RWPE2 (cell line): Measurements from ENCODE around the gene PDE4C.

Source experiments
- ATAC-seq: fragments of 200-7000 bp; cut with Tn5 transposase; 3 replicates; pipeline ENCODE4 v1.9.1; 2021; ENCODE audit warnings: low read depth
- DNase-seq: peaks from one replicate; pipeline ENCODE4 v3.0.0-alpha.2; 2020; ENCODE audit warnings: low spot score
- H3K27ac ChIP-seq: fragments of 450-650 bp; 2 replicates; pipeline ENCODE4 v1.5.1; 2017; ENCODE audit warnings: mild to moderate bottlenecking; ENCODE audit not compliant: poor library complexity, severe bottlenecking
- H3K27me3 ChIP-seq: fragments of 250-450 bp; sonication (Bioruptor Pico); 2 replicates; pipeline ENCODE4 v1.5.1; 2021; ENCODE audit warnings: mild to moderate bottlenecking, moderate library complexity; ENCODE audit not compliant: insufficient read depth, poor library complexity, severe bottlenecking
- H3K36me3 ChIP-seq: fragments of 250-450 bp; sonication (Bioruptor Pico); 2 replicates; pipeline ENCODE4 v1.5.1; 2020; ENCODE audit warnings: low read depth, mild to moderate bottlenecking, moderate library complexity
- H3K4me1 ChIP-seq: fragments of 250-450 bp; sonication (Bioruptor Pico); 2 replicates; pipeline ENCODE4 v1.5.1; 2021; ENCODE audit warnings: mild to moderate bottlenecking, moderate library complexity; ENCODE audit not compliant: insufficient read depth, poor library complexity, severe bottlenecking
- H3K4me3 ChIP-seq: fragments of 250-450 bp; sonication (Bioruptor Pico); 2 replicates; pipeline ENCODE4 v1.5.1; 2021; ENCODE audit warnings: mild to moderate bottlenecking, moderate library complexity; ENCODE audit not compliant: severe bottlenecking
- H3K9me3 ChIP-seq: fragments of 250-450 bp; sonication (Bioruptor Pico); 2 replicates; pipeline ENCODE4 v1.5.1; 2021; ENCODE audit warnings: mild to moderate bottlenecking, moderate library complexity; ENCODE audit not compliant: severe bottlenecking
- TF ChIP-seq, protein P1 (sequence below): fragments of 450-650 bp; IDR thresholded peaks from one replicate; pipeline ENCODE4 v1.5.1; 2017; ENCODE audit warnings: mild to moderate bottlenecking, moderate library complexity; ENCODE audit not compliant: poor library complexity, severe bottlenecking

Gene PDE4C

DNA sequence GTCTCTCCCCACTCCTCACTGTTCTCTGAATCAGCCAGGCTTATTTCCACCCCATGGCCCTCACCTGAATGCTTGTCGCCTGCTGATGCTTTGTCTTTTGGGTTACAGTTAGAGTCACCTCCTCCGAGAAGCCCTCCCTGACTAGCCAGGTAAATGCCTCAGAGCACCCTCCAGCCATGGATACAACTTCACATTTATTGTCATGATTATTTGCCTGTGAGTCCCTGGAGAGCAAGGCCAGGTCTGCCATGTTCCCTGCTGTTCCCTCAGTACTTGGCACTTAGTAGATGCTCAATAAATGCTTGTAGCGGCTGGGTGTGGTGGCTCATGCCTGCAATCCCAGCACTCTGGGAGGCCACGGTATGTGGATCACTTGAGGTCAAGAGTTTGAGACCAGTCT lies 3.7 kb upstream of the PDE4C start:
- Histone ChIP-seq H3K4me3 (no peak overlapping the region), H3K36me3 (no peaks in the 10 kb centered on the region), H3K9me3 (no peaks in the 10 kb centered on the region), H3K4me1 (no peaks in the 10 kb centered on the region), H3K27me3 (peaks cover 12% of the 10 kb centered on the region), H3K27ac (no peak overlapping the region)
- ATAC-seq (no peak), DNase-seq (no peak)
- TF ChIP-seq, protein P1, sequence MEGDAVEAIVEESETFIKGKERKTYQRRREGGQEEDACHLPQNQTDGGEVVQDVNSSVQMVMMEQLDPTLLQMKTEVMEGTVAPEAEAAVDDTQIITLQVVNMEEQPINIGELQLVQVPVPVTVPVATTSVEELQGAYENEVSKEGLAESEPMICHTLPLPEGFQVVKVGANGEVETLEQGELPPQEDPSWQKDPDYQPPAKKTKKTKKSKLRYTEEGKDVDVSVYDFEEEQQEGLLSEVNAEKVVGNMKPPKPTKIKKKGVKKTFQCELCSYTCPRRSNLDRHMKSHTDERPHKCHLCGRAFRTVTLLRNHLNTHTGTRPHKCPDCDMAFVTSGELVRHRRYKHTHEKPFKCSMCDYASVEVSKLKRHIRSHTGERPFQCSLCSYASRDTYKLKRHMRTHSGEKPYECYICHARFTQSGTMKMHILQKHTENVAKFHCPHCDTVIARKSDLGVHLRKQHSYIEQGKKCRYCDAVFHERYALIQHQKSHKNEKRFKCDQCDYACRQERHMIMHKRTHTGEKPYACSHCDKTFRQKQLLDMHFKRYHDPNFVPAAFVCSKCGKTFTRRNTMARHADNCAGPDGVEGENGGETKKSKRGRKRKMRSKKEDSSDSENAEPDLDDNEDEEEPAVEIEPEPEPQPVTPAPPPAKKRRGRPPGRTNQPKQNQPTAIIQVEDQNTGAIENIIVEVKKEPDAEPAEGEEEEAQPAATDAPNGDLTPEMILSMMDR = no peak

DNA sequence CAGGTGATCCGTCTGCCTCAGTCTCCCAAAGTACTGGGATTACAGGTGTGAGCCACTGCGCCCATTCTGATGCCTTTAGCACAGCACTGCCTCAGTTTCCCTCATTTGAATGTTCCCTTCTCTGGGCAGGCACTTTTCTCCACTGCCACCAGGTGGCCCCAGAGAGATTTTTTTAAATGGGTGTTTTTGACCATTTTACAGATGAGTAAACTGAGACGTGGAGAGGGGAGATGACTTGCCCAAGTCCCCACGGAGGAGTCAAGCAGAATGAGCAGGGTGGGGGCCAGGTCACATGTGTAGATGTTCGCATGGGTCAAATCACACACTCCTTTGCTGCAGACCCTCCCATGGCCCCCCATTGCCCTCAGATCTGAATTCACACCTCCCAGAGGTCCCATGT lies 3.2 kb upstream of the PDE4C start:
- no peak for DNase-seq
- no peaks in the 10 kb centered on the region for H3K9me3 ChIP-seq
- H3K4me1 ChIP-seq = no peaks in the 10 kb centered on the region
- H3K27ac ChIP-seq = no peak overlapping the region
- peaks cover 14% of the 10 kb centered on the region for H3K27me3 ChIP-seq
- TF ChIP-seq, protein P1 = peak; percentile 19
- no peak overlapping the region for H3K4me3 ChIP-seq
- no peaks in the 10 kb centered on the region for H3K36me3 ChIP-seq
- ATAC-seq = no peak

DNA sequence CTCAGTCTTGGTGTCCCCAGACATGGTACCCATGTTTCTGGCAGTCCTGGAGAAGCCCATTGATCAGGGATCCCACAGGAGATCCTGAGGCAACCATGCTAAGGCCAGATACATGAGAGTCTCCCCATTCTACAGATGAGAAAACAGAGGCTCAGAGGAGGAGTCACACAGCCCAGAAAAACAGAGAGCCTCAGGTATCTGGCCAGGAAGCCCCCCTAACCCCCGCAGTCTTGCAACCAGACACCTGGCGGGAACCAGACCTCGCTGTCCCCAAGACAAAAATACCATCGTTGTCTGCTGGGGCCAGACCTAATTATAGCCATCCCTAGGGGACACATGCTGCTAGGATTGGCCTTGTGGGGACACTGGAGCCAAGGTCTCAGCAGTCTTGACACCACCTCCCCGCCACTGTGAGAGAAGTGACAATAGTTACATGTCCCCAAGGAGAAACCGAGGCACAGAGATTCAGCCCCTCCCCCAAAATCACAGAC lies 1.6 kb upstream of the PDE4C start:
- no peak overlapping the region for H3K4me3 ChIP-seq
- H3K36me3 ChIP-seq = no peaks in the 10 kb centered on the region
- H3K27me3 ChIP-seq = peaks cover 14% of the 10 kb centered on the region
- H3K9me3 ChIP-seq = no peaks in the 10 kb centered on the region
- DNase-seq (no peak), ATAC-seq (no peak)
- no peaks in the 10 kb centered on the region for H3K4me1 ChIP-seq
- no peak overlapping the region for H3K27ac ChIP-seq
- TF ChIP-seq, protein P1 = no peak

DNA sequence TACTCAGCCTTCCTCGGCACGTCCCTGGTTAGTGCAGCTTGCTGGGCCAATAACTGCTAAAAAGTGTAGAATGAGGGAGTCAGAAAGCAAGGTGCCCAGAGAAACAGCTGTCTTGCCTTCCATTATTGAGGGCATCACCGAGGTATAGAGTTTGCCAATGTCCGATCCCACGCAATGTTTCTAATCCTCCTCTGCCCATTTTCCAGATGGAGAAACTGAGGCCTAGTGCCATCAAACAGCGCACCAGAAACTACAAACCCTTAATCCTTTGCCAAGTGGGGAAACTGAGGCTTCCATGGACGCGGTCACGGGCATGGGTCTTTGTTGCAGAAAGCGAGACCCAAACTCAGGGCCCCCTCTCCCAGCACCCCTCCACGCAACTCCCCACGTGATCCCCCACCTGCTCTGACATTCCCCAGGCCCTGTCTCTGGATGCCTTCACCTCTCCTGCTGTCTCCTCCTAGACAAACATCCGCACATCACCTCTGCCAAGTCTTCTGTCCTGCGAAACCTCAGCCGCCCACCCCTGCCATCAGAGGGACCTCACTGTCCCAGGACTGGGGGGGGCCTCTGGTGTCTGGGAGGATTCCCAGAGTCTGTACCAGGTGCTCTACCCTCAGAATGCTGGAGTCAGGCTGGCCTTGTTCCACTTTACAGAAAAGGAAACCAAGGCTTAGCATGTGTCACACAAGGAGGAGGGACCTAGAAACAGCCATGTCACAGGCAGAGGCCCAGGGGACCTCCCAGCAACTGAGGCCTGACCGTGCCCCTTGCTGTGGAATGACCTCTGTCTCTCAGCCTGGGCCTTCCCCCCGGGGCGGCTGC lies 930 bp upstream of the PDE4C start:
- TF ChIP-seq, protein P1 = no peak
- peaks cover 14% of the 10 kb centered on the region for H3K27me3 ChIP-seq
- DNase-seq (no peak), ATAC-seq (no peak)
- H3K4me1 ChIP-seq = no peaks in the 10 kb centered on the region
- no peaks in the 10 kb centered on the region for H3K36me3 ChIP-seq
- no peak overlapping the region for H3K27ac ChIP-seq
- no peak overlapping the region for H3K4me3 ChIP-seq
- H3K9me3 ChIP-seq = no peaks in the 10 kb centered on the region

DNA sequence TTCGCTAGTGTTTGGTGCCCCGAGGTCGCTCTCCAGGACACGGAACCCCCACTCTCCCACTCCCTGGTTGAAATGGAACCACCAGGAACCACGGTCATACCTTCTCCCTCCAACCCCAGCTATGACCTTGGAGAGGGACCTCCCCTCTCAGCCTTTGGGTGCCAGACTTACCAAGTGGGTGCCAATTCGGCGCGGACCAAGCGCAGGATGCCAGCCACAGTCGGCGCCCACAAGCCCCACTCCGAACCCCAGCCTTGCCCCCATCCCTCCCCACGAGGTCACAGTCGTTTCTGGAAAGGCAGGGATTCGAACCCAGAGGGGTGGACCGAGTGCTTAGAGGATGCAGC lies 910 bp downstream of the PDE4C start:
- Histone ChIP-seq H3K27me3 (peaks cover 14% of the 10 kb centered on the region), H3K4me1 (no peaks in the 10 kb centered on the region), H3K9me3 (no peaks in the 10 kb centered on the region), H3K4me3 (no peak overlapping the region), H3K27ac (no peak overlapping the region), H3K36me3 (no peaks in the 10 kb centered on the region)
- TF ChIP-seq, protein P1 = no peak
- DNase-seq (no peak), ATAC-seq (no peak)
